K562 (cell line): ENCODE results near the gene TMTC3. TPM values are rescaled to one million over a fixed set of nuclear protein-coding genes. Genes with fewer than 3 reads are reported as not detected.
A peak's percentile ranks its signal among the peaks of the same experiment; 100 is the strongest.

Source experiments
- ASH1L ChIP-seq: fragments of 450-650 bp; IDR thresholded peaks from 2 replicates; pipeline ENCODE4 v1.6.1; 2018; ENCODE audit warnings: borderline replicate concordance, mild to moderate bottlenecking, low read depth; ENCODE audit not compliant: partially characterized antibody
- CBFA2T2 ChIP-seq: fragments of 450-650 bp; conservative IDR thresholded peaks from 2 replicates; pipeline ENCODE4 v1.6.1; 2017; ENCODE audit warnings: mild to moderate bottlenecking
- MAFK ChIP-seq: IDR thresholded peaks from 2 replicates; pipeline ENCODE4 v1.6.1; 2011; ENCODE audit warnings: low read length, improper control_type of control experiment
- PTBP1 ChIP-seq: fragments of 200-400 bp; formaldehyde crosslinking; IDR thresholded peaks from 2 replicates; pipeline ENCODE4 v1.6.1; 2017; ENCODE audit warnings: low read depth, low read length
- TEAD1 ChIP-seq, 2 experiments: fragments of 450-650 bp in 1 of 2; sonication (generic) in 1 of 2; formaldehyde crosslinking; IDR thresholded peaks; 2 replicates each; pipeline versions ENCODE4 v1.4.0 to v1.8.0; 2020 to 2022; ENCODE audit warnings: mild to moderate bottlenecking in 2 of 2, missing genetic modification reagents in 1 of 2
- ZNF232 ChIP-seq: sonication (generic); formaldehyde crosslinking; IDR thresholded peaks from 2 replicates; pipeline ENCODE4 v1.8.0; 2022; ENCODE audit warnings: mild to moderate bottlenecking, missing genetic modification reagents
- ZNF785 ChIP-seq: fragments of 250-450 bp; sonication (Bioruptor Pico); IDR thresholded peaks from 2 replicates; pipeline ENCODE4 v1.4.0; 2020; ENCODE audit warnings: mild to moderate bottlenecking
- polyA plus RNA-seq, 8 experiments: library from polyadenylated mRNA; depleted of rRNA in 4 of 8; stranded (reverse) in 5 of 8; unstranded in 3 of 8; fragments of >200 nt; fragmentation: Nextera tagmentation in 2 of 8; fragmentation: Illumina TruSeq in 1 of 8; extraction: Ambion mirVana in 2 of 8; extraction: Trizol in 1 of 8; gene quantifications; 2 replicates each; pipeline versions ENCODE4 v1.2.1 to v1.2.3, GENCODE V29; 2011 to 2014; ENCODE audit warnings: inconsistent platforms in 1 of 8, missing spikeins in 1 of 8
- total RNA-seq, 7 experiments: library from RNA; depleted of rRNA in 6 of 7; stranded (reverse); fragments of >200 nt in 6 of 7; fragmentation: Illumina TruSeq in 2 of 7; extraction: Trizol in 2 of 7; gene quantifications; 2 replicates each; pipeline versions ENCODE4 v1.2.1 to v1.2.3, GENCODE V29; 2011 to 2021; ENCODE audit warnings: low replicate concordance in 1 of 7
- TF ChIP-seq, protein P1 (sequence below): sonication (generic); formaldehyde crosslinking; IDR thresholded peaks from 2 replicates; pipeline ENCODE4 v1.8.0; 2023; ENCODE audit warnings: mild to moderate bottlenecking, missing genetic modification reagents
- TF ChIP-seq, protein P2 (sequence below), 2 experiments: IDR thresholded peaks; 2 replicates each; pipeline ENCODE4 v1.6.1; 2011; ENCODE audit warnings: borderline replicate concordance in 1 of 2, control low read depth in 1 of 2, low read depth in 1 of 2, low read length in 1 of 2, mild to moderate bottlenecking in 1 of 2, mixed read lengths in 1 of 2, moderate library complexity in 1 of 2; ENCODE audit not compliant: insufficient read depth in 1 of 2, insufficient read length in 1 of 2, poor library complexity in 1 of 2, severe bottlenecking in 1 of 2; ENCODE audit errors: extremely low read depth in 1 of 2
- TF ChIP-seq, protein P3 (sequence below), 2 experiments: IDR thresholded peaks; 2 replicates each; pipeline ENCODE4 v1.6.1; 2012; ENCODE audit warnings: improper control_type of control experiment in 2 of 2, low read depth in 2 of 2, low read length in 2 of 2, borderline replicate concordance in 1 of 2
- TF ChIP-seq, protein P4 (sequence below), 2 experiments: fragments of 450-650 bp; IDR thresholded peaks; 2 replicates each; pipeline ENCODE4 v1.6.1; 2018; ENCODE audit warnings: mild to moderate bottlenecking in 2 of 2, low read depth in 1 of 2; ENCODE audit not compliant: partially characterized antibody in 2 of 2
- TF ChIP-seq, protein P5 (sequence below), 2 experiments: fragments of 450-650 bp in 1 of 2; sonication (generic) in 1 of 2; formaldehyde crosslinking; conservative IDR thresholded peaks; 2 replicates each; pipeline versions ENCODE4 v1.4.0 to v1.8.1; 2020 to 2022; ENCODE audit warnings: mild to moderate bottlenecking in 1 of 2, missing genetic modification reagents in 1 of 2

Gene TMTC3
- total and polyA plus RNA-seq, 9 of the 15 experiments (the other 6 are each of a cell fraction or from before 2014, with no cell fraction given), result 1.9 to 9.8 (median 4.7) TPM

DNA sequence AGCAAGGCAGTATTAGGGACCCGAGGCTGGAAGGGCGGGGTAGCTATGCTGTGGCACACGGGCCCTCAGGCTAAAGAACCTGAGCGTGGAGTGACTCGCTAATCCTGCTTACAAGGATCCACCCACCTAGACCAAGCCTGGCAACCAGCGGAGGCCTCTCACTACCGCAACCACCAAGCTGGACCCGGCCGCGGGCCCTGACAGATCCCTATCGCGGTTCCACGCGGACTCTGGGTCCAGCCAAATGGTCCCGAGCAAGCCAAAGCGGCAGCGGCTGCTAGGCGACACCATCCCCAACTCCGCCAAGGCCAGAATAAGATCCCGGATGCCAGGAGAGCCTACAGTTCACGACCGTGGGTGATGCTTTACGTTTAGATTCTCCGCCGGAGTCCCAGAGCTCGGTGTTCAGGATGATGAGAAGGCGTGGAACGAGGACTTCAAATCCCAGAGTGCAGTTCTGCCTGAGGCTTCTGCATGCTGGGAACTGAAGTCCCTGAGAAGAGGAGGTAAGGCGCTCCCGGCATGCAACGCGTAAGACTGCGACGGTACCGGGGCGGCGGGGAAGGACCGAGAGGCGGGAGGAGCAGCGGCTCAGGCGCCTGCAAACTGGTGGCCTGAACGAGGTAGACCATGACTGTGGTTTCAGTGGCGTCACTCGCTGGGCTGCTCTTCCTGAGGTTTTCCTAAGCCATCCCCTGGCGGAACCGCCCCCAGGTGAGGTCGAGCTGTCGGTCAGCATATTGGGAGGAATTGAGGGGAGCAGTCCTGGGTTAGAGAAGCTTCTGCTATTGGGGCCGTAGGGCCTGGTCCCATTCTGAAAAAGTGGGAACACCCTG, at the start of gene TMTC3, which contains the start of gene CEP290 (continued):
- TF ChIP-seq, protein P1, sequence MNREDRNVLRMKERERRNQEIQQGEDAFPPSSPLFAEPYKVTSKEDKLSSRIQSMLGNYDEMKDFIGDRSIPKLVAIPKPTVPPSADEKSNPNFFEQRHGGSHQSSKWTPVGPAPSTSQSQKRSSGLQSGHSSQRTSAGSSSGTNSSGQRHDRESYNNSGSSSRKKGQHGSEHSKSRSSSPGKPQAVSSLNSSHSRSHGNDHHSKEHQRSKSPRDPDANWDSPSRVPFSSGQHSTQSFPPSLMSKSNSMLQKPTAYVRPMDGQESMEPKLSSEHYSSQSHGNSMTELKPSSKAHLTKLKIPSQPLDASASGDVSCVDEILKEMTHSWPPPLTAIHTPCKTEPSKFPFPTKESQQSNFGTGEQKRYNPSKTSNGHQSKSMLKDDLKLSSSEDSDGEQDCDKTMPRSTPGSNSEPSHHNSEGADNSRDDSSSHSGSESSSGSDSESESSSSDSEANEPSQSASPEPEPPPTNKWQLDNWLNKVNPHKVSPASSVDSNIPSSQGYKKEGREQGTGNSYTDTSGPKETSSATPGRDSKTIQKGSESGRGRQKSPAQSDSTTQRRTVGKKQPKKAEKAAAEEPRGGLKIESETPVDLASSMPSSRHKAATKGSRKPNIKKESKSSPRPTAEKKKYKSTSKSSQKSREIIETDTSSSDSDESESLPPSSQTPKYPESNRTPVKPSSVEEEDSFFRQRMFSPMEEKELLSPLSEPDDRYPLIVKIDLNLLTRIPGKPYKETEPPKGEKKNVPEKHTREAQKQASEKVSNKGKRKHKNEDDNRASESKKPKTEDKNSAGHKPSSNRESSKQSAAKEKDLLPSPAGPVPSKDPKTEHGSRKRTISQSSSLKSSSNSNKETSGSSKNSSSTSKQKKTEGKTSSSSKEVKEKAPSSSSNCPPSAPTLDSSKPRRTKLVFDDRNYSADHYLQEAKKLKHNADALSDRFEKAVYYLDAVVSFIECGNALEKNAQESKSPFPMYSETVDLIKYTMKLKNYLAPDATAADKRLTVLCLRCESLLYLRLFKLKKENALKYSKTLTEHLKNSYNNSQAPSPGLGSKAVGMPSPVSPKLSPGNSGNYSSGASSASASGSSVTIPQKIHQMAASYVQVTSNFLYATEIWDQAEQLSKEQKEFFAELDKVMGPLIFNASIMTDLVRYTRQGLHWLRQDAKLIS (CRISPR knock-in tag), result peak; percentile 31; the same call in 1 of the 2 replicates
- TF ChIP-seq ZNF785 (no peak), CBFA2T2 (no peak), TEAD1 (CRISPR knock-in tag; IDR thresholded peaks at IDR 0.05) (peak; percentile 68 to 80), PTBP1 (no peak), ASH1L (peak; percentile 75), ZNF232 (CRISPR knock-in tag) (no peak), MAFK (no peak)
- TF ChIP-seq, protein P2, sequence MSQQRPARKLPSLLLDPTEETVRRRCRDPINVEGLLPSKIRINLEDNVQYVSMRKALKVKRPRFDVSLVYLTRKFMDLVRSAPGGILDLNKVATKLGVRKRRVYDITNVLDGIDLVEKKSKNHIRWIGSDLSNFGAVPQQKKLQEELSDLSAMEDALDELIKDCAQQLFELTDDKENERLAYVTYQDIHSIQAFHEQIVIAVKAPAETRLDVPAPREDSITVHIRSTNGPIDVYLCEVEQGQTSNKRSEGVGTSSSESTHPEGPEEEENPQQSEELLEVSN (IDR thresholded peaks at IDR 0.05; ENCODE audit: borderline replicate concordance in 1 of 2, extremely low read depth in 1 of 2, insufficient read depth in 1 of 2, insufficient read length in 1 of 2, low read depth in 1 of 2, low read length in 1 of 2, poor library complexity in 1 of 2, severe bottlenecking in 1 of 2), result peak; percentile 74 to 84
- TF ChIP-seq, protein P3, sequence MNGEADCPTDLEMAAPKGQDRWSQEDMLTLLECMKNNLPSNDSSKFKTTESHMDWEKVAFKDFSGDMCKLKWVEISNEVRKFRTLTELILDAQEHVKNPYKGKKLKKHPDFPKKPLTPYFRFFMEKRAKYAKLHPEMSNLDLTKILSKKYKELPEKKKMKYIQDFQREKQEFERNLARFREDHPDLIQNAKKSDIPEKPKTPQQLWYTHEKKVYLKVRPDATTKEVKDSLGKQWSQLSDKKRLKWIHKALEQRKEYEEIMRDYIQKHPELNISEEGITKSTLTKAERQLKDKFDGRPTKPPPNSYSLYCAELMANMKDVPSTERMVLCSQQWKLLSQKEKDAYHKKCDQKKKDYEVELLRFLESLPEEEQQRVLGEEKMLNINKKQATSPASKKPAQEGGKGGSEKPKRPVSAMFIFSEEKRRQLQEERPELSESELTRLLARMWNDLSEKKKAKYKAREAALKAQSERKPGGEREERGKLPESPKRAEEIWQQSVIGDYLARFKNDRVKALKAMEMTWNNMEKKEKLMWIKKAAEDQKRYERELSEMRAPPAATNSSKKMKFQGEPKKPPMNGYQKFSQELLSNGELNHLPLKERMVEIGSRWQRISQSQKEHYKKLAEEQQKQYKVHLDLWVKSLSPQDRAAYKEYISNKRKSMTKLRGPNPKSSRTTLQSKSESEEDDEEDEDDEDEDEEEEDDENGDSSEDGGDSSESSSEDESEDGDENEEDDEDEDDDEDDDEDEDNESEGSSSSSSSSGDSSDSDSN (IDR thresholded peaks at IDR 0.05; ENCODE audit: borderline replicate concordance in 1 of 2, low read depth in 2 of 2, low read length in 2 of 2), result peak; percentile 57 to 60; a peak in 1 of 4 replicates
- TF ChIP-seq, protein P4, sequence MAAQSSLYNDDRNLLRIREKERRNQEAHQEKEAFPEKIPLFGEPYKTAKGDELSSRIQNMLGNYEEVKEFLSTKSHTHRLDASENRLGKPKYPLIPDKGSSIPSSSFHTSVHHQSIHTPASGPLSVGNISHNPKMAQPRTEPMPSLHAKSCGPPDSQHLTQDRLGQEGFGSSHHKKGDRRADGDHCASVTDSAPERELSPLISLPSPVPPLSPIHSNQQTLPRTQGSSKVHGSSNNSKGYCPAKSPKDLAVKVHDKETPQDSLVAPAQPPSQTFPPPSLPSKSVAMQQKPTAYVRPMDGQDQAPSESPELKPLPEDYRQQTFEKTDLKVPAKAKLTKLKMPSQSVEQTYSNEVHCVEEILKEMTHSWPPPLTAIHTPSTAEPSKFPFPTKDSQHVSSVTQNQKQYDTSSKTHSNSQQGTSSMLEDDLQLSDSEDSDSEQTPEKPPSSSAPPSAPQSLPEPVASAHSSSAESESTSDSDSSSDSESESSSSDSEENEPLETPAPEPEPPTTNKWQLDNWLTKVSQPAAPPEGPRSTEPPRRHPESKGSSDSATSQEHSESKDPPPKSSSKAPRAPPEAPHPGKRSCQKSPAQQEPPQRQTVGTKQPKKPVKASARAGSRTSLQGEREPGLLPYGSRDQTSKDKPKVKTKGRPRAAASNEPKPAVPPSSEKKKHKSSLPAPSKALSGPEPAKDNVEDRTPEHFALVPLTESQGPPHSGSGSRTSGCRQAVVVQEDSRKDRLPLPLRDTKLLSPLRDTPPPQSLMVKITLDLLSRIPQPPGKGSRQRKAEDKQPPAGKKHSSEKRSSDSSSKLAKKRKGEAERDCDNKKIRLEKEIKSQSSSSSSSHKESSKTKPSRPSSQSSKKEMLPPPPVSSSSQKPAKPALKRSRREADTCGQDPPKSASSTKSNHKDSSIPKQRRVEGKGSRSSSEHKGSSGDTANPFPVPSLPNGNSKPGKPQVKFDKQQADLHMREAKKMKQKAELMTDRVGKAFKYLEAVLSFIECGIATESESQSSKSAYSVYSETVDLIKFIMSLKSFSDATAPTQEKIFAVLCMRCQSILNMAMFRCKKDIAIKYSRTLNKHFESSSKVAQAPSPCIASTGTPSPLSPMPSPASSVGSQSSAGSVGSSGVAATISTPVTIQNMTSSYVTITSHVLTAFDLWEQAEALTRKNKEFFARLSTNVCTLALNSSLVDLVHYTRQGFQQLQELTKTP (IDR thresholded peaks at IDR 0.05; ENCODE audit: low read depth in 1 of 2, partially characterized antibody in 2 of 2), result peak; percentile 60 to 99
- TF ChIP-seq, protein P5, sequence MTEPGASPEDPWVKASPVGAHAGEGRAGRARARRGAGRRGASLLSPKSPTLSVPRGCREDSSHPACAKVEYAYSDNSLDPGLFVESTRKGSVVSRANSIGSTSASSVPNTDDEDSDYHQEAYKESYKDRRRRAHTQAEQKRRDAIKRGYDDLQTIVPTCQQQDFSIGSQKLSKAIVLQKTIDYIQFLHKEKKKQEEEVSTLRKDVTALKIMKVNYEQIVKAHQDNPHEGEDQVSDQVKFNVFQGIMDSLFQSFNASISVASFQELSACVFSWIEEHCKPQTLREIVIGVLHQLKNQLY (CRISPR knock-in tag; conservative IDR thresholded peaks at IDR 0.05), result no peak
